ENCODE data around the gene CNR2.
"Not testable (repeated sequence)": the region's sequence is repeated elsewhere in the genome, so short reads cannot be mapped to it uniquely, and the experiment has no call there.

Gene CNR2

DNA sequence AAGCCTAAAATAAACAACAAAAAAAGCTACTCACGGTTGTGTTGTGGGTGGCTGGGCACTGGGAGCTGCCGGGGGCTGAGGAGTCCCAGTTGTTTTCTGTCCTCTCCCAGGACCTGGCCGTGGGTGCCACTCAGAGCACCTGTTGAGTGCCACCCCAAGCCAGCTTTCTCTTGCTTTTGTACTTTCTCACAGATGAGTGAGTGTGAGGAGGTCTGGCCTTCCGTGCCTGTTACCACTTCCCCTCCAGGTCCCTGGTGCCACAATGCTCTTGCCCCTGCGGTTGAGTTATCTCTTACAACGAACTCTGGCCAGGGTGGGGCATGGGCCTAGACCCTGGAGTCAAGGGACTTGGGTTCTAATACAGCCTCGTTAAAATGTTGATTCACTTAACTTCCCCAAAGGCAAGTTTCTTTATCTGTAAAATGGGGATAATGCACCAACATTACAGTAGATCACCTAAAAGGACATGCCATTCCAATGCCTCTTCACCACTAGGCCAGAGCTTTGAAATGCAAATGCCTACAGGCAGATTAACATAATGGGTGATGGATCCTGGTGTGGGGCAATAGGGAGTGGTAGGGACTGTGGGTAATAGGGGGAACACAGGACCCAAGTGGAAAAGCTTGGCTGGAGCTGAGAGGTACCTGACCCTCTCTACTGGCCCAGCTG, at the start of gene CNR2:
TSS of gene CNR2 (minus strand) at position 151 of the 669 bp plus-strand sequence. CDS start 37,745 bp downstream, outside the sequence.
- no peak for DNase-seq (ENCODE audit: low spot score)

- DNase-seq (ENCODE audit: low spot score): peak; percentile 35
Observed at GRCh38 chr1:23960291-23961020, 47.3 kb upstream of the CNR2 start.

DNA sequence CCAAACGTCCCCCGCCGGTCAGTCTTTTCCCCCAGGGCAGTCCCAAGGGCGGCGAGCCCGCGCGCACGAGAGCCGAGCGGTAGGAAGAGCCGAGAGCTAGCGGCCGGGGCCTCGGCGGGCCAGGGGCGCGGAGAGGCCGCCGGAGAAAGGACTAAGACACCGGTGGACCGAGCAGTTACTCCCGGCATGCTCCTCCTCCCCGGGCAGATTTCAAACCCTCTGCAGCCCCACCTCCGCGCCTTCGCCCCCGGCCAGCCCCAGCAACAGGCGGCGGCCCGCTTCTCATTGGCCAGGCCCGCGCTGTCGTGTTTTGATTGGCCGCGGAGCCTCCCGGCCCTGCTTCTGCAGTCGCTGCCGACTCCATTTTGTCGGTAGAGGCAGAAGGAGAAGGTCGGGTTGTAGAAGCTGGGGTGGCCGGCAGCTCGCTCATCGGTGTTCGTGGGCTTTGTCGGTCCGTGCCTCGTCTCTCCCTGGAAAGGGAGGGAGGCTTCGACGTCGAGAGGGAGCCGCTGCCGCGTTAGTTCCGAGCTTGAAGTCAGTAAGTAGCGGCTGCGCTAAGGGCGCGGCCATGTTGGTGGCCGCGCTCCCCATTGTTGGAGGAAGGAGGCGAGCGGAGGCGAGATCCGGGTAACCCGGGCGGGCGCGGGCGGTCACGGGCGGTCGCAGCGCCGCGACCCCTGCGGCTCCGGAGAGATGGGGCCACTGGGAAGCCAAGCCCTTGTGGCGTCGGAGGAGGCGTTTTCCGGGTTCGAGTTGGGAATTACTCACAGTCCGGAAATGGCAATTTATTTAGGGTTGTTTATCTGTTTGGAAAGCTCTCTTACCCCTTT, 46.5 kb upstream of the CNR2 start, which contains the start of gene PNRC2:
TSS of gene PNRC2 (plus strand) at position 368 of the 830 bp plus-strand sequence. CDS start 1,630 bp downstream, outside the sequence.
- DNase-seq (ENCODE audit: low spot score): peak; percentile 97

DNA sequence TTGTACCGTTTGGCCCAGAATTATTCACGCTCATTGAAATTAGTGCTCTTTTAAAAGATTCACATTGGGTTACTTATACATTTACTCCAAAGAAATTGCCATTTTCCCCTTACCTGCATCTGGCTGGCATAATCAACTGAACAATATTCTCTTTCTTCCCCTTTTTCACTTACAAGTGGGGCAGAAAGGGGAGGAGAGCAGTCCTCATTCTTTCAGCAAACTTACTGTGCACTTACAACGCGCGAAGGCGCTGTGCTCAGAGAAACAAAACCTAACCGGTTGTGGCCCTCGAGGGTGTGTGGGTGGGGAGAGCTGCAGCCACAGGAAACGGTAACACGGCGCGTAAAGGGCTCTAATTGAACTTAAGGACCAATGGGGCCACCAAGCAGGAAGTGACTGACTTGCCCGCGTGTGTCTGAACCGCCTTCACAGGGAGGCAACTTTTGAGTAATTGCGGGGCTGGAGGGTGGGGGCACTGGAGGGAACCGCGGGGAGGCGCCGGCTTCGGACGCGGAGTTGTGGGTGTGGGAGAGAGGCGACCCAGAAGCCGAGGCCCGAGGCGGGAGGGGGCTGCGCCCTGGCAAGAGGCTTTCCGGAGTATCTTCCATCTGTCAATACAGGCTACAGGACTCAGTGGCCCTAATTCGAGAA, 45.8 kb upstream of the CNR2 start:
- DNase-seq (ENCODE audit: low spot score): peak; percentile 96

GRCh38 chr1:23958040-23958809, 45.1 kb upstream of the CNR2 start:
- DNase-seq (ENCODE audit: low spot score): not testable (repeated sequence)

DNA sequence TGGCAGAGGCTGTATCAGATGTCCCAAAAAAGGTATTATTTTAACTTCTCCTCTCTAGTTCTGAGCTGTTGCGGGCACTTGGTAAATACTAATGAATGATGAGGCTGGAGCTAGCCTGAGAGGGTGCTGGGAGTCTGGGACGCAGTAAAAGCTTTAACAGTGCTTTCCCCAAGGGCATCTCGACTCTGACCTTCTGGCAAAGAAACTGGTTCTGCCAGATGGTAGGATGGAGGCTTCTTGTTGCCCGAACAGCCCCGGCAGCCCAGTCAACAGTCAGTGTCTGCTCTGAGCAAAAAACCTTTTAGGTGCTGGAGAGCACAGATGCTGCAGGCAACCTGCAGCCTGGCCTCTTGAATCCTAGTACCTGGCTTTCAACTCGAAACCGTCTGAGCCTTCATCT, 43.9 kb upstream of the CNR2 start:
- no peak for DNase-seq (ENCODE audit: low spot score)

DNA sequence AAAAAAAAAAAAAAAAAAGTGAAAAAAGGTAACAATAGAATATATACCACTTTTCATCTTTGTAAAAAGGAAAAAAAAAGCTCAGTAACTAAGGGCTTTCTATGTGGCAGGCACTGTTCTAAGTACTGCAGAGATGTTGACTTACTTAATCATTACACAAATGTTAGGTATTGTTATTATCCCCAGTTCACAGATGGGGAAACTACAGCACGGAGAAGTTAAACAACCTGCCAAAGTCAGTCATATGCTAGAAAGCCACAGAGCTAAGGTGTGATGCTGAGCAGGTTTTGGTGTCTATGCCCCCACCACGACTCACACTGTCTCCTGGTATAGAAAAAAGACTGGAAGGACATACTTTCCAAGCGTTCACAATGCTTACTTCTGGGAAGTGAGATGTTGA, 39.9 kb upstream of the CNR2 start:
- peak; percentile 86 for DNase-seq (ENCODE audit: low spot score)

- no peak for DNase-seq (ENCODE audit: low spot score)
Observed at GRCh38 chr1:23947366-23947765, 34.2 kb upstream of the CNR2 start.

- no peak for DNase-seq (ENCODE audit: low spot score)
Observed at GRCh38 chr1:23936481-23937176, 23.5 kb upstream of the CNR2 start.

- DNase-seq (ENCODE audit: low spot score): peak; percentile 83
Observed at GRCh38 chr1:23931491-23931880, 18.3 kb upstream of the CNR2 start.

DNA sequence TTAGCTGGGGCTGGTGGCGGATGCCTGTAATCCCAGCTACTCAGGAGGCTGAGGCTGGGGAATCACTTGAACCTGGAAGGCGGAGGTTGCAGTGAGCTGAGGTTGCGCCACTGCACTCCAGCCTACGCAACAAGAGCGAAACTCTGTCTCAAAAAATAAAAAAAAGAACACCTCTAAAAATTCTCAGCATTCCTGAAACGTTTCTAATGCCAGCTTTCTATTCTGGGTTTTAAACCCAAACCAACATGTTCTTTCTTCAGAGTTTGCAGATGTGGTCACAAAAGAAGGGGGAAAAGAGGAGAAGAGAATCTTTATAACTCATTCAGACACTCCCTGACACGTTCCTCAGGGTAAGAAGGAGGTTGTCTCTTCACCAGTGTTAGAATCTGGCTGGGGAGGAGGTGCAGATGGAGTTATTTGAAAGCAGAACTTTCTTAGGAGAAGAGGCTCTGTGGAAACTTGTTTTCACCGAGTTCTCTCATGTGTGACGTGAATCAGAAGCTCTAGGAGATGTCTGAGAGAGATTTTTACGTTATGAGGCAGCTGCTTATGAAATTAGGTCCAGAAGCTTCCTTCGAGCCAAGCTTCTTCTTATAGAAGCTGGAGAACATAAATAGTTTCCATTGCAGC, 17.8 kb upstream of the CNR2 start:
- DNase-seq (ENCODE audit: low spot score): peak; percentile 95

GRCh38 chr1:23930270-23930669, 17.1 kb upstream of the CNR2 start:
- no peak for DNase-seq (ENCODE audit: low spot score)

GRCh38 chr1:23928789-23929188, 15.6 kb upstream of the CNR2 start:
- no peak for DNase-seq (ENCODE audit: low spot score)

- no peak for DNase-seq (ENCODE audit: low spot score)
Observed at GRCh38 chr1:23927097-23927496, 13.9 kb upstream of the CNR2 start.

- DNase-seq (ENCODE audit: low spot score): peak; percentile 11
Observed at GRCh38 chr1:23925279-23925678, 12.1 kb upstream of the CNR2 start.

GRCh38 chr1:23924601-23925000, 11.4 kb upstream of the CNR2 start:
- no peak for DNase-seq (ENCODE audit: low spot score)

DNA sequence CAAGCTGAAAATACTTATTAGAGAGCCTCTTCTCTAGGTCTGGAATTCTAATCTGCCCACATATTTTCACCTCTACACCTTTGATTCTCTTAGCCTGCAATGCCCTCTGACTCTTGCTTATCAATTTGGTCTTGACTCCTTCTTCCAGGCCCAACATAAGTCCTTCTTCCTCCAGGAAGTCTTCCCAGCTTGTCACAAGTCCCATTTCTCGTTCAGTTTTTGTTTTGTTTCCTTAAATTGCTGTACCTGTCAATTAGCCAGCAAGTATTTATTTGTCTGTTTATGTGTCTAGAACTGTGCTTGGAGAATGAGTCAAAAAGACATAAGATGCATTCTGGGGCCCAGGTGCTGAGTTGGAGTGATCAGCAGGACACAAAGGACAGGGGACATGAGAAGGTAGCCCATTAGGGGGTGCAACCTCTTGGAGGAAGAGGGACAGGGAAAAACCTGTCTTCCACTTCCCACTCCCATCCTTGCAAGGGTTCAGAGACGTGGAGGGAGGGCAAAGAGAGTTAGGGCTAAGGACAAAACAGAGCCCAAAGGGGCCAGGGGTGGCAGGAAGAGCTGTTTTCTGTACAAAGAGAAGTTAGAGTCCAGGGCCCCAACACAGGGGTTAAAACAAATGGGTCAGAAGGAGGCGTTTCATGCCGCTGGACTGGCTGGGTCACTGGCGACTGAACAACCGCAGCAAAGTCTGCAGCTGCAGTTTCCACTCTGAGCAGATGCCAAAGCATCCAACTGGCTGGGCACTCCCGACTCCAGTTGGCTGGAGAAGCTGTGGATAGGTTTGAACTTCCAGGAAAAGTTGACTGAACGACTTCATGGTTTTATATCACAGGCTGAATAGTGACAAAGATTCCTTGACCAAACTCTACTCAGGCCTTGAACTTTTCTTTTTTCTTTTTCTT, 10.7 kb upstream of the CNR2 start:
- DNase-seq (ENCODE audit: low spot score): peak; percentile 27

DNA sequence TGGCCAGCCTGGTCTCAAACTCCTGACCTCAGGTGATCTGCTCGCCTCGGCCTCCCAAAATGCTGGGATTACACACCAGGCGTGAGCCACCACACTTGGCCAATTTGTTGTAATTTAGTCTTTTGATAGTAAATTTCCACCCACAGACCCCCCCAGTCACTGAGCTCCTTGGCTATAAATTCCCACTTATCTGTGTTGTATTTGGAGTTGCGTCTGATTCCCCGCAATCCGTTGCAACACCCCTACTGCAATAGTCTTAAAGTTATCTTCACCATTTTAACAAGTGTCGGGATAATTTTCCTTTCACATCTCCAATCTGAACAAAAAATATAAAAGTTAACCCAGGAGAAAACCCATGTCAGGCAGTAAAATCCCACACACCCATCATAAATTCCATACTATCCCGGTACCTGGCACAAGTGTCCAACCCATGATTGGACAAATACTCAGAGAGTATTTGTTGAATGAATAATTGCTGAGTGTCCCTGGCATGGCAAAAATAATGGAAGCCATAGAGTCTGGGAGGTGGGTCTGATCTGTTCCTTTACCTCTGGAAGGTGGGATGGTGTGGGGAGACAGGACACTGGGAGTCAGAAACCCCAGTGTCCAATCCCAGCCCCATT, 9.3 kb upstream of the CNR2 start:
- DNase-seq (ENCODE audit: low spot score): no peak
